NCI-H69 (cell line): ENCODE measurements around the gene MAPK6.

Experiments used
- DNase-seq: peaks from one replicate; lab custom pipeline; 2025; lab: John Stamatoyannopoulos, UW

The MAPK6 gene

GRCh38 chr15:52010633-52011595 lies 8.1 kb upstream of the MAPK6 start:
- peak; percentile 17 for DNase-seq

DNA sequence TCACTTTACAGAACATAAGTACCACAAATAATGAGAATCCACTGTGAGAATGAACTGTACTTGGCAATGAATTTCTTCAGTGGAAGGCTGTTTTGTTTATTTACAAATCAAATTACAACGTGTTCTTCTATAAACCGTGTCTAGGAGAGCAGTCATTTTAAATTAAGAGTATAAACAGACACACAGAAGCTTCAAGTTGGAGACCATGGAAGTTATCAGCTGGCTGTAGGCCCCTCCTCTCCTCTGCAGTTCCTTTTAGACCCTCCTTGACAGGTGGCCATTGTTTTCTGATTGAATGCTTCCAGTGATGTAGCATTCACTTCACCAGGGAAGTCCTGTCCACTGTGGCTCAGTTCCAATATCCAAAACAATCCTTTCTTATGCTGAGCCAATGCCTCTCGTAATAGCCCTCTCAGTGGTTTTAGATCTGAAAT lies 7.3 kb upstream of the MAPK6 start:
- peak; percentile 92 for DNase-seq

GRCh38 chr15:52012210-52012609 lies 6.8 kb upstream of the MAPK6 start:
- DNase-seq, result peak; percentile 63

DNA sequence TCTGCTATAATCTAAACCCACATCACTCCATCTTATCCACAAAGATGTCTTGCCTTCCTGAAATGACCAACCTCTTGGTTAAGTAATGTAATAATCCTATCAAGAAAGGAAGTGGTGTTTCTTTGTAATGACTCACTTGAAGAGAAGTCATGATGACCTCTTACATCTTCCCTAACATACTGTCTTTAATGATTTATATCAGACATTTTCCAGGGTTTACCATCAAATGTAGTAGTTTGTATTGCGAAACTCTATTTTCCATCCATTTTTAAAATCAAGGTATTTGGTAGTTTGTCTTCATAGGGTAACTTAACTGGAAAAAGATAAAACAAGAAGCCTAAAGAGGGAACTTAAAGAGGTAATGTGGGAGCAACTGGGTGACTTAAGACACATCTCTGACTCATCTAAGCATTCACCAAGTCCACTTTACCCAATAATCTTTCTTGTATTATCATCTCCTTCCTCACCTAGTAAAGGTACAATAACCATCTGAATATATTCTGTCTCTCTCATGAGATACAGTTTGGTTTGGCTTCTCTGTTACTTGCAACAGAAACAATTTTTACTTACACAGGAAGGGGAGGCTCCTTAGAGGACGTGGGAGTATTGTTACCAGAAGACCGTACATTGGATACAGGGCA lies 5.7 kb upstream of the MAPK6 start:
- DNase-seq, result no peak

GRCh38 chr15:52014616-52015015 lies 4.4 kb upstream of the MAPK6 start:
- no peak for DNase-seq

GRCh38 chr15:52016316-52016715 lies 2.7 kb upstream of the MAPK6 start:
- no peak for DNase-seq

DNA sequence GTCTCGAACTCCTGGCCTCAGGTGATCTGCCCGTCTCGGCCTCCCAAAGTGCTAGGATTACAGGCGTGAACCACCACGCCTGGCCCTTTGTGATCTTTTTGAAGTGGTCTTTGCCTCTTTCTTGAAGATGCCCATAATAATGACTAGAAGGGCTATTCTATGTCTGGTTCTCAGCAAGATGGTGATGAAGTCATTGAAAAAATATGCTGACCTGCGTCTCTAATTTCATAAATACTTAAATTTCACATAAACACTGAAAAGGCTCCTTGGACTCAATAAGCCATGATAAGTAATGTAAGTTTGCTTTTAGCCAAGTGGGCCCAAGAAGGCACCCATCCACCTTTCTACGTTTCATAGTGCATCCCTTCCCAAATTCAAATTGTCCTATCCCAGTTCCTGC lies 775 bp upstream of the MAPK6 start:
- no peak for DNase-seq

GRCh38 chr15:52019394-52020220 lies 588 bp downstream of the MAPK6 start:
- DNase-seq, result peak; percentile 92

DNA sequence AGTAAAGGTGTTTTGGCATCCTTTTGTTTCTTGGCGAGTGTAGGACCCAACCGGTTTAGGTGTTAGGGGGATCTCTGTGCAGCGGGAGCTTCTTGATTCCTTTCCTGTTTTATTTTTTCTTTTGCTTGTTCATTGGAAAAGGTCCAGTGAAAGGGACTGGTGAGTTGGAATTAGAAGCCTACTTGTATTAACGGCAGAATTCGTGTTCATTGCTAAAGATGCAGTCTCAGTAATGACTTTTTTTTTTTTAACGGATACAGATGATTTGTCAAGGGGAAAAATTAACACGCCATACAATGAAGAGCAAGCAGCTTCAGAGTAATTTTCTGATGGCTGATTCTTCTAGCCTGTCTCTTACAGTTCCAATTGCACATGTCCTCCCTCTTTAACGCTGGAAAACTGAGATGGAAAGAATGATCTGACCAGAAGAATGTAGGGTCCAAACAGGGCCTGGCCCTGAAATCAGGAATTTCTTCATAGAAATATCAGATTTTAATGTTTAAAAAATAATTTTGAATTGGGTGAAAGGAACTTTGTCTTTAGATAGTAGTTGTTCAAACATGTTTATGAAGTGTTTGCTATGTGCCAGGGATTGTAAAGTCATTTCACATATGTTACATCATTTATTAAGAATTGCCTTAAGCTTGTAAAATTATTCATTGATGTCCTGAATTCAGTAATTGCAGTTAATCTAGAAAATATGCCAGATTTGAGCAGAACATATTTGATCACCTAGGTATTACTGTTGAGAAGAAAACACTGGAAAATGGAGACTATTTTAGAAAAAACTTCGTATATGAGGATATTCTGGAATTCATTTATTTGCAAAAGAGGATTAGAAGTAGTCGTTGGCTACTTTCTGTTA lies 1.4 kb downstream of the MAPK6 start:
- DNase-seq, result peak; percentile 71

DNA sequence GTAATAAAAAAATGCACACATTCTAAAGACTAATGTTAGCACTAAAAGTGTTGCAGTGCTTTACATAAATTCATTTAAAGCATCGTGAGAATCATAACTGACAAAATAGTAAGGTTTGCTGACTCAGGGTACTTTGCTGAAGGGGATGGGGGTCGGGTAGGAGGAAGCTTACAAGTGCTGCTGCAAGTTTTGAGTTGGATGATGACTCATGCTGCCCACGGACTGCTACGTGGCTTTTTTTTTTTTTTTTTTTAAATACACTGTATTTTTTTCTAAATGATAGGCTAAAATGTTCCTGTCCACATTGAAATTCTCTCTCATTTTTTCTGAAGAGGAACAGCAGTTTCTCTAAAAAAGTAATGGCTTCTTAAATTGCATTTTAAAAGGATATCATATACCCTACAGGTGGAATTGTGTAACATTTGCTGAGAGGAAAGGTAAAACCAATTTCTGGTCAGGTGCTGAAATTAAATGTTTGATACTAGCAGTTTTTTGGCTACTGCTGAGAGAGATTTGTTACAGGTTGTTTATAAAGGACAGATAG lies 2.2 kb downstream of the MAPK6 start:
- peak; percentile 56 for DNase-seq

DNA sequence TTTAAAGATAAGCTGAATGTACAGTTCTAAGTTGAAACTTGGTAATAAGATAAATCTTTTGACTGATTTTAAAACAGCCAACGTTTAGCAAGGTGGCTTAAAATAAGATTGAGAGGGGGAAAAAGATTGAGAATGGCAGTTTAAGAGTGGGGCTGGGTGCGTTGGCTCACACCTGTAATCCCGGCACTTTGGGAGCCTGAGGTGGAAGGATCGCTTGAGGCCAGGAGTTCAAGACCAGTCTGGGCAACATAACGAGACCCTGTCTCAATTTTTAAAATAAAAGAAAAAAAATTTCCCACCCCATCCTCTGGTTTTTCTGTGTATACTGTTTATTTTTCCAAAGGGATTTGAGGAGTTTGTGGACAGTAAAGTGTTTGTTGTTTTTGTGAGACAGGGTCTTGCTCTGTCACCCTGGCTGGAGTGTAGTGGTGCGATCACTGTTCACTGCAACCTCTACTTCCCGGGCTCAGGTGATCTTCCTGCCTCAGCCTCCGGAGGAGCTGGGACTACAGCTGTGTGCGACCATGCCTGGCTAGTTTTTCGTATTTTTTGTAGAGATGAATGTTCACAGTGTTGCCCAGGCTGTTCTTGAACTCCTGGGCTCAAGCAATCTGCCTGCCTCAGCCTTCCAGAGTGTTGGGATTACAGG lies 3.0 kb downstream of the MAPK6 start:
- no peak for DNase-seq

DNA sequence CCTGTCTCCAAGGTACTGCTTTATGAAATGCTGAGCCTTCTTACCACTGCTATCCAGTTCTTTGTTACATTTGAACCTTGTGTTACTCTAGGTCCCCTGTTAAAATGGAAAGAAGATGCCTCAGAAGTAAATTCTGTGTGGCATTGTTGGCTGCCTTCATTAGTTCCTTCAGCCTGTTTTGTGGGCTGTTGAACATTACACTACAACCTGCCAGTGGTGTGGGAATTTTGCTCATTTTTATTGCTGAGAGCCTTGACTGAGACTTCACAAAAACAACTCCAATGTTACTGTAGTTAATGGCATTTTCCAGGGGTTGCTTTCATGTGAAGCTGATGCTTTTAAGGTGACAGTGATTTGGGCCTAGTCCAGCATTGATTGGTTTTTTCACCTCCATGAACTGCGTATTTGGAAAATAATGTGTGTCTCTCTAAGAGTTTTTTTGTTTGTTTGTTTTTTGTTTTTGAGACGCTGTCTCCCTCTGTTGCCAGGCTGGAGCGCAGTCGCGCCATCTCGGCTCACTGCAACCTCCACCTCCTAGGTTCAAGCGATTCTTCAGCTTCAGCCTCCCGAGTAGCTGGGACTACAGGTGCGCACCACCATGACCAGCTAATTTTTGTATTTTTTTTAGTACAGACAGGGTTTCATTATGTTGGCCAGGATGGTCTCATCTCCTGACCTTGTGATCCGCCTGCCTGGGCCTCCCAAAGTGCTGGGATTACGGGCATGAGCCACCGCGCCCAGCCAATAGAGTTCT lies 4.3 kb downstream of the MAPK6 start:
- DNase-seq, result no peak

- DNase-seq, result no peak
These were observed 9.5 kb downstream of the MAPK6 start for GRCh38 chr15:52028431-52029093.

GRCh38 chr15:52030010-52030409 lies 11.0 kb downstream of the MAPK6 start:
- DNase-seq, result no peak

DNA sequence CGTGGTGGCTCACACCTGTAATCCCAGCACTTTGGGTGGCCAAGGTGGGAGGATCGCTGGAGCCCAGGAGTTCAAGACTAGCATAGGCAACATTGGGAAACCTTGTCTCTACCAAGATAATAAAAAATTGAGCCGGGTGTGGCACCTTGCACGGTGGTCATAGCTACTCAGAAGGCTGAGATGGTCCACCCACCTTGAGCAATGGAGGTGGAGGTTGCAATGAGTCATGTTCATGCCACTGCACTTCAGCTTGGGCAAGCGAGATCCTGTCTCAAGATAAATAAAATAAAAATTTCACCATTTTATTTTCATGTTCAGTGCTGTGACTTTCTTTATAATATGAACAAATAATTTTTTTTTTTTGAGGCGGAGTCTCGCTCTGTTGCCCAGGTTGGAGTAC lies 12.5 kb downstream of the MAPK6 start:
- no peak for DNase-seq

DNA sequence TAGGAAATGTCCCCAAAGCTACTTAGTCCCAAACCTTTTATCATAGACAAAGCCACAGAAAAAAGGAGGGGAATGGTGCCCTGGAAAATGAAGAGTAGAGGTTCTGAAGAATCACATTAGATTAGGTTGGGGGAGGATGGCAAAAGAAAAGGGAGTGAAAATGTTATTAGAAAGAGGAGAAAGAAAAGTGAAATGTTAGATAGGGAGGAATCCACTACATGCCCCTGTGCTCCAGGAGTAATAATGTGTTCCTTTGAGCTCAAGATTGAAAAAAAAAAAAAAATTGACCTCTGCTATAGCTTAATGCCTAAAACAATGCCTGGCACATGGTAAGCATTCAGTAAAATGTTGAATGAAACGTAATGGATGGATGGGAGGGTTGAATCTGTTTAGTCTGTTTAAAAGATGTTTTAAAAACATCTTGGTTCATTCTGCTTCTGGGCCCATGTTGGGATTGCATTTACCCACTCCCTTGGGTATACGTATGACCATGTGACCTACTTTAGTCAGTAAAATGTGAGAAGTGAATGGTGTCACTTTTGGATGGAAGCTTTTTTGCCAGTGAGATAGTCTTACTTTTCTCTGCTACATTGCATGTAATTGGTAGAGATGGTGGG lies 19.0 kb downstream of the MAPK6 start:
- no peak for DNase-seq

DNA sequence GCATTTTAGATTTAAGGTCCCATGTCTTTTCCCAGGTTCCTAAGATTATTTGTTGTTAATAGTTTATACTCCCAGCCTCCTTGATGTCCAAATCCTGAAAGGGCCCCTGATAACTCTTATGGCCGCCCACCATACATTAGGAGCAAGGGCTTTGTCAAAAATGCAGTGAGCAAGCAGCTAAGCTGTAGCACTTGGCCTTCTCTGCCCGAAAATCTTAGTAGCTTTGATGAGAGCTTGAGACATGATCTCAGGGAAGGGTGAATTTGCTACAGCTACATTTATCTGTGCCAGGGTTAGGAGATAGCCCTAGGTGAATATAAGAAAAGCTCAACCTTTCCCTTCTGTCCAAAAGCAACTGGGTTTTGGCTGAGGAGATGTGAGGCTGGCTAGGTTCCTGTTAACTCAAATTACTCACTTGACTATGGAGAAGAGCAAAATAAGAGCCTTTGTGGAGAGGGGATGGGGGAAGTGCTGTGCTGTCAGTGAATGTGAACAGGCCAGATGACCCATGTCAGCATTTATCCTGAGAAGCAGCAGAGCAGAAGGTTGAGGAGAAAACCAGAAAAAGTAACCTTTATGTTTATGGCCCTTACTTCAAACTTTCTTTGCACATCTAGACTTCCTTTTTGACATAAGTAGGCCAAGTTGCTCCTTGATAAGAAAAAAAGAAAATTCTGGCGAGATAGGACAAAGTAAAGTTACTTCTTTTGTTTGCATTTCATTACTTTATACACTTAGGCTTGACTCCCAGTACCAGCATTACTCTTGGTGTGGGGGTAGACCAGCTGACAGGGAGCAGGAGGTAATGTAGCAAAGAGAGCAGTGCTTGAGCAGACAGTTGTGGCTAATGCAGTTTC lies 21.1 kb downstream of the MAPK6 start:
- DNase-seq, result peak; percentile 13
